Thyroid gland (tissue), 4 donors: Measurements from ENCODE around the gene MAP1LC3C.

Source experiments
- POLR2A ChIP-seq, 2 donors: fragments of 450-650 bp; IDR thresholded peaks; one replicate each; pipeline ENCODE4 v1.6.1; 2017; ENCODE audit warnings: antibody characterized with exemption in 2 of 2, mild to moderate bottlenecking in 2 of 2, moderate library complexity in 1 of 2
- TF ChIP-seq, protein P1 (sequence below), 6 experiments: fragments of 200-600 bp in 3 of 6; fragments of 450-650 bp in 3 of 6; sonication (generic) in 3 of 6; IDR thresholded peaks; one replicate each; pipeline ENCODE4 v1.5.1; 2016 to 2019; ENCODE audit warnings: antibody characterized with exemption in 6 of 6, mild to moderate bottlenecking in 2 of 6, inconsistent platforms in 1 of 6, moderate library complexity in 1 of 6

DNA sequence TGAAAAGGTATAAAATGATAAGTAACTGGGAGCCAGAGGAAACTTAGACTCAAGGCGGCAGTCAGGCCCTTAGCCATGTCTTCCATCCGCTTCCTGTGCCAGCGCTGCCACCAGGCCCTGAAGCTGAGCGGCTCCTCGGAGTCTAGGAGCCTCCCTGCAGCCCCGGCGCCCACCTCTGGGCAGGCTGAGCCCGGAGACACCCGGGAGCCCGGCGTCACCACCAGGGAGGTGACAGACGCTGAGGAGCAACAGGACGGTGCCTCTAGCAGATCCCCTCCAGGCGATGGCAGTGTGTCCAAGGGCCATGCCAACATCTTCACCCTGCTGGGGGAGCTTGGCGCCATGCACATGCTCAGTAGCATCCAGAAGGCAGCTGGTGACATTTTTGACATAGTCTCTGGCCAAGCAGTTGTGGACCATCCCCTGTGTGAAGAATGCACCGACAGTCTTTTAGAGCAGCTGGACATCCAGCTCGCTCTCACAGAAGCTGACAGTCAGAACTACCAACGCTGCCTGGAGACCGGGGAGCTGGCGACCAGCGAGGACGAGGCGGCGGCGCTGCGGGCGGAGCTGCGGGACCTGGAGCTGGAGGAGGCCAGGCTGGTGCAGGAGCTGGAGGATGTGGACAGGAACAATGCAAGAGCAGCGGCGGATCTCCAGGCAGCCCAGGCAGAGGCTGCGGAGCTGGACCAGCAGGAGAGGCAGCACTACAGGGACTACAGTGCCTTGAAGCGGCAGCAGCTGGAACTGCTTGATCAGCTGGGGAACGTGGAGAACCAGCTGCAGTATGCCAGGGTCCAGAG is 41.0 kb downstream of the MAP1LC3C start, which contains the start of gene BECN2:
- TF ChIP-seq, protein P1, sequence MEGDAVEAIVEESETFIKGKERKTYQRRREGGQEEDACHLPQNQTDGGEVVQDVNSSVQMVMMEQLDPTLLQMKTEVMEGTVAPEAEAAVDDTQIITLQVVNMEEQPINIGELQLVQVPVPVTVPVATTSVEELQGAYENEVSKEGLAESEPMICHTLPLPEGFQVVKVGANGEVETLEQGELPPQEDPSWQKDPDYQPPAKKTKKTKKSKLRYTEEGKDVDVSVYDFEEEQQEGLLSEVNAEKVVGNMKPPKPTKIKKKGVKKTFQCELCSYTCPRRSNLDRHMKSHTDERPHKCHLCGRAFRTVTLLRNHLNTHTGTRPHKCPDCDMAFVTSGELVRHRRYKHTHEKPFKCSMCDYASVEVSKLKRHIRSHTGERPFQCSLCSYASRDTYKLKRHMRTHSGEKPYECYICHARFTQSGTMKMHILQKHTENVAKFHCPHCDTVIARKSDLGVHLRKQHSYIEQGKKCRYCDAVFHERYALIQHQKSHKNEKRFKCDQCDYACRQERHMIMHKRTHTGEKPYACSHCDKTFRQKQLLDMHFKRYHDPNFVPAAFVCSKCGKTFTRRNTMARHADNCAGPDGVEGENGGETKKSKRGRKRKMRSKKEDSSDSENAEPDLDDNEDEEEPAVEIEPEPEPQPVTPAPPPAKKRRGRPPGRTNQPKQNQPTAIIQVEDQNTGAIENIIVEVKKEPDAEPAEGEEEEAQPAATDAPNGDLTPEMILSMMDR (IDR thresholded peaks at IDR 0.05), result no peak
- TF ChIP-seq POLR2A (IDR thresholded peaks at IDR 0.05), result no peak
